ENCODE data around the gene FBXW5.
A peak's percentile ranks its signal among the peaks of the same experiment; 100 is the strongest.

Gene FBXW5

DNA sequence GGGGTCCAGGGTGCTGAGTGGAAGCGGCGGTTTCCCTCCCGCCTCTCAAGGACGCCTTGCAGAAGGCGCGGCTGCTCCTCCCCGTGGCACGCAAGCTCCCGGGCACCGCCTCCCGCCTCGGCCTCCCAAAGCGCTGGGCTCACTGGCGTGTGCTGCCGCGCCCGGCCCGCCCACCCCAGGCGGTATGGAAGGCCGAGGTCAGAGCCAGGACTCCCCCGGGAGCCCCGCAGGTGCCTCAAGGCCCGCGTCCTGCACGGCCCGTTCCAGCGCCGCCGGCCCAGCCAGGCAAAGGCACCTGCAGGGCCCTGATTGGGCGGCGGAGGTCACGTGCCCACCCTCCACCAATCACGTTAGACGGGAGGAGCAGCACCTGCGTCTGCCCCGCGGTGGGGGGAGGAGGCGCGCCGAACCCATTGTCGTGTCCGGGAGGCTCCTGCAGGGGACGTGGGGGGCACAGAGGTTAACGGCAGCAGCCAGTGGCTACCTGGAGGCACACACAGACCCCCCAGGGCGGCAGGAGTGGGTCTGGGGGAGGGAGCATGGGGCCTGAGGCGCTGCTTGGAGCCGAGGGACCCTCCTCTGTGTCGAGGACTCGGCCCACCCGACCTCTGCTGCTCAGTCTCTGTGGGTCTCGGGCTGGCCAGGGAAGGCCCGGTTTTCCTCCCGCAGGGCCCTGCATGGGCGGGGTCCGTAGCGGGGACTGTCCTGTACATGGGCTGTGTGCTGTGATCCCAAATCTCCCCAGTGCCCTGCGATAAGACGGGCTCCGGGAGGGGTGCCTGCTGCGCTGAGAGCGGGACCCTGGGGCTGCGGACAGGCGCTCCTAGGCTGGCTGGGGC, 5.5 kb upstream of the FBXW5 start:
- peak; percentile 91 to 95 (median 94) for DNase-seq (ENCODE audit: low read depth in 2 of 3, low spot score in 1 of 3)

DNA sequence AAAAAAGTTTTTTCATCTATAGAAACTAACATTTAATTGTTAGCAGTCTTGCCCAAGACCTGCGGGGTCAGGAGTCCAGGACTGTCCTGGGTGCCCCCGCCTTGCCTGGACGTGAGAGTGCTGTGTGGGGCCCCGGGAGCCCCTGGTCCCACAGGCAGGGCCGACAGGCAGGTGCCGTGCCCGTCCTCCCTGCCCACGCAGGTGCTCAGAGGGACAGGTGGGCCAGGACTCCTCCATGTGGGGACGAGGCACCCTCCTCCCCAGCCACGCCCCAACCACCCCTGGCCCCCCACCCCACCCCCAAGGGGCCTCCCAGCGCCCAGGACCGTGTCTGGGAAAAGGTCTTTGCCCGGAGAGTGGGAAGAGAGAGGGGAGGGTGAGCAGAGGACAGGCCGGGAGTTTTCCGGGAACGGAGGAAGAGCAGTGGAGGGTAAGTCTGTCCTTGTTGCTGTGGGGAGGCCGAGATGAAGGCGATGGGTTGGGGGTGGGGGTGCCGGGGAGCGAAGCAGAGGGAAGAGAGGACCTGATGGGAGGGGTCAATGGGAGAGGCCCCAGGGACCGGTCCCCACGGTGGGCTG, 4.8 kb upstream of the FBXW5 start:
- DNase-seq (ENCODE audit: low read depth in 2 of 3, low spot score in 1 of 3): no peak

DNA sequence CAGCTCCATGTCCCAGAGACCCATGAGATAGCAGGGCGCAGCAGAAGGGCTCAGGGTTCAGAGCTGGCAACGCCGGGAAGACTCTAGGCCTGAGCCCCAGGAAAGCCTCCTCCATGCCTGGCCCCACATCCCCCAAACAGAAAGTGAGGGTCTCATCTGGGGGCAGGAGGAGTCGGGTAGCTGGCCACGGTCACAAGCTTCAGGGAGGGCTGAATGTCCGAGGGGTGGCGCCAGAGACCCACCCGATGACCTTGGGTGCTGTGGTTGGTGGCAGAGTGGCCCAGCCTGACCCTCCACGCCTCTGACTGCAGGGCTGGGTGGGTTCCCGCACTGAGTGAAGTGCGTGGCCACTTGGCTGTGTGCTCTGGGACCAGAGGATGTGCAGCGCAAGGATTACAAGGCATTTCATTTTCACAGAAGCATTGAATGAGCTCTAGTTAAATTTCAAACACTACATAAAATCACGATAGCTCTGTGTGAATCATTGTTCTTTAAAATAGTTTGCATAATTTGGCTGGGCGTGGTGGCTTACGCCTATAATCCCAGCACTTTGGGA, 3.5 kb upstream of the FBXW5 start:
- no peak for DNase-seq (ENCODE audit: low read depth in 2 of 3, low spot score in 1 of 3)

DNA sequence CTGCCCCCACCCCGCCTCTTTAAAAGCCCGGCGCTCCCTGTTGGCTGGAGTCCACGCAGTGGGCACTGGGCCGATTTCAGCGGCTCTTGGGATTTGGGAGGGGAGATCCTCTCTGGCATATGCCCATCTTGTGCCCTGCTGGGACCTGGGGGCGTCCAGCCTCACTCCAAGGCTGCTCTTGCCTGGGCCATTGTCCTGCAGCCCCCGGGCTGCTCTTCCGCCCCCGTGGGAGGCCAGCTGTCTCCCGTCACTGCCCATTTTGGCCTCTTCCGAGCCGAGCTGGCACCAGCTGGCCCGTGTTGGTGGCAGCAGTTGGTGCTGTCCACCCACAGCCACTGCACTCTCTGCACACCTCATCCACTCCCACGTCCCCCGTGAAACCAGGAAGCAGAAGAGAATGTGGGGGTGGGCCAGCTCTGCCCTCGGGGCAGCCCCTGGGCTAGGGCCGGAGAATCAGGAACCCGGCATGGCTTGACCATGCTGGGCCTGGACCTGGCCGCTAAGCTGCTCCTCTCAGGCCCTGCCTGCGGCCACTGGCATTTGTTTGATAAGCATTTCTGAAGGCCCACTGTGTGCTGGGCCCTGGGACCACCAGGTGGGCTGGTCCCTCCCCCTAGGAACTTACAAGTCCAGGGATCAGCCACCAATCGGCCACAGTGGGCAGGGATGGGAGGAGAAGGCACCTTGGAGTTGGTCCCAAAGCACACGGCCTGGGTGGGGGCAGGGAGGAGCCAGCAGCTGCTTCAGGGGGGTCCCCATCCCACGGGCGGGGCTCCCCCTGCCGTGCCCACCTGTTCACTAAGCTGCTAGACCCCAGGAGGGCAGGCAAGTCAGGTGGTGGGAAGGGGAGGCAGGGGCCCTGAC, 2.7 kb upstream of the FBXW5 start:
- no peak for DNase-seq (ENCODE audit: low read depth in 2 of 3, low spot score in 1 of 3)

DNA sequence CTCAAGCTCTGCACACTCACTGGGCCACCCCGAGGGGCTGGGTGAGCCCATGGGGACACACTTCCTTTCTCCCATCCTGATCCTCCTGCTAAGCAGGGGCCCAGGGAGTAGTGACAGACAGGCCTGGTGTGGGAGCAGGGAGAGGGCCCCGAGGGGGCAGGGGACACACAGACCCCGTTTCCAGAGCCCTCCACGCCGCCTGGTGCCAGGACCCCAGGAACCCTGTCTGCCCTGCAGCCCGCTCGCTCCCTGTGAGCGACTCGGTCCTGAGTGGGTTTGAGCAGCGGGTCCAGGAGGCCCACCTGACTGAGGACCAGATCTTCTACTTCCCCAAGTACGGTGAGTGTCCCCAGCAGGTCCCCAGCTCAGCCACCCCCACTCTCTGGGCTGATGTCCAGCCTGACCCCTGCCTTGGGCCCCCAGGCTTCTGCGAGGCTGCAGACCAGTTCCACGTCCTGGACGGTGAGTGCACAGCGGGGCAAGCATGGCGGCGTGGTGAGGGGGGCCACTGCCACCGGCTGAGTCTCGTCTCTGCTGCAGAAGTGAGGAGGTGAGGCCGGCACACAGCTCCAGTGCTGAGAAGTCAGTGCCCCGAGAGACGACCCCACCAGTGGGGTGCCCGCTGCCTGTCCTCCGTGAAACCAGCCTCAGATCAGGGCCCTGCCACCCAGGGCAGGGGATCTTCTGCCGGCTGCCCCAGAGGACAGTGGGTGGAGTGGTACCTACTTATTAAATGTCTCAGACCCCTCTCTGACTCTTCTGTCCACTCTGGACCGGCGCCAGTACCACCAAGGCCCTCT, 1.9 kb upstream of the FBXW5 start:
- DNase-seq (ENCODE audit: low read depth in 2 of 3, low spot score in 1 of 3): no peak

DNA sequence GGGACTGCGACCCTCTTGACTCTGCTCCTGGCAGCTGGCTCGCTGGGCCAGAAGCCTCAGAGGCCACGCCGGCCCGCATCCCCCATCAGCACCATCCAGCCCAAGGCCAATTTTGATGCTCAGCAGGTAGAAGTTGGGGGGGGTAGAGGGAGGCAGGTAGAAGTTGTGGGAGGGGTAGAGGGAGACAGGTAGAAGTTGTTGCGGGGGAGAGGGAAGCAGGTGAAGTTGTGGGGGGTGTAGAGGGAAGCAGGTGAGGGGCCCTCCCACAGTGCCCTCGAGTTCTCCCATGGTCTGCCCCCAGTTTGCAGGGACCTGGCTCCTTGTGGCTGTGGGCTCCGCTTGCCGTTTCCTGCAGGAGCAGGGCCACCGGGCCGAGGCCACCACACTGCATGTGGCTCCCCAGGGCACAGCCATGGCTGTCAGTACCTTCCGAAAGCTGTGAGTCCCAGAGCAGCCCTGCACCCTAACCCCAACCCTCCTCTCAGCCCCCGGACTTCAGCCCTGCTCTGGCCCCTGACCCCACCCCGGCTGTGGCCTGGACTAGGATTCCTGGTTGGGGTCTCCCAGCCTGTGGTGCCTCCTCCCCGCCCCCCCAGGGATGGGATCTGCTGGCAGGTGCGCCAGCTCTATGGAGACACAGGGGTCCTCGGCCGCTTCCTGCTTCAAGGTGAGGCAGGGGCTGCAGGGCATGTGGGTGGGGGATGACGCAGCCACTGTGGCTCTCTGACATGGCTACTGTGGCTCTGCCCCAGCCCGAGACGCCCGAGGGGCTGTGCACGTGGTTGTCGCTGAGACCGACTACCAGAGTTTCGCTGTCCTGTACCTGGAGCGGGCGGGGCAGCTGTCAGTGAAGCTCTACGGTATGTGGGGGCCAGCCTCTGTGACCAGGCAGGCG, 1.0 kb upstream of the FBXW5 start:
- no peak for DNase-seq (ENCODE audit: low read depth in 2 of 3, low spot score in 1 of 3)

- DNase-seq (ENCODE audit: low read depth in 2 of 3, low spot score in 1 of 3): peak in 1 of 3 donors; percentile 20
Measured at GRCh38 chr9:136944212-136944518, 373 bp downstream of the FBXW5 start.

DNA sequence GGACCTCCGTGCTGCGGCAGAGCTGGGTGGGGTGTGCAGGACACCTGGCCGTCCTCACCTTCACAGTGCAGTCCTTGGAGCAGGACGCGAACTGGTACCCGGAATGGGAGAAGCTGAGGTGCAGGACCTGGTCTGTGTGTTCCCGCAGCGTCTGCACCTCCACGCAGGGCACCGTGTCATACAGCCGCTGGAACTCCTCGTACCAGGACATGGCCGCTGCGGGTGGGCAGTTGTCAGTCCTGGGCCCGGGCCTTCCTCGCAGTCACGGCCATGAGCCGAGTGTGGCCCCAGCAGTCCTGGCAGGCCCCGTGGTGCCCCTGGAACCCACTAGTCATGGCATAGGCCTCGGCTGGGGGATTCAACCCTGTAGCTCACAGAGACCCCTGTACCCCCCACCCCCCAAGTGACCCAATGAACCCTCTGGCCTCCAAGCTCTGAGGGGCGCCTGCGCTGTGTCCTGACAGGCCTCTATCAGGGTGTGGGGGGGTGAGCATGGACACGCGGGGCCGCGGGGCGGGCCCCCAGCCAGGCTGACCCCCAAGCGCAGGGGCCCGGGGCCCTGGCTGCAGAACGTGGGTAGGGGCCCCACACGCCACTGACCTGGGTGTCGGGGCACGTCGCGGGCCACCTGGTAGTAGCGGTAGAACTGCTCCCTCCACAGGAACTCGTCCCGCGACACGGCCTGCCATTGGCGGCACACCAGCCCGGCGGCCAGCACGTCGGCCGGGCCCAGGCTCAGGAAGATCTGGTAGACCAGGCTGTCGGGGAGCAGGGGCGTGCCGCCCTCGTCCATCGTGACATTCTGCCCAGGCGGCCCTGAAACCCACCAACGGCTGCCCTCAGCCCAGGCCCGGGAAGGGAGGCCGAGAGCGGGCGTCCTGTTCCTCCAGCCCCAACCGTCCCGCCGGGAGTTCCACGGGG, 987 bp downstream of the FBXW5 start:
- DNase-seq (ENCODE audit: low read depth in 2 of 3, low spot score in 1 of 3): peak in 1 of 3 donors; percentile 30

DNA sequence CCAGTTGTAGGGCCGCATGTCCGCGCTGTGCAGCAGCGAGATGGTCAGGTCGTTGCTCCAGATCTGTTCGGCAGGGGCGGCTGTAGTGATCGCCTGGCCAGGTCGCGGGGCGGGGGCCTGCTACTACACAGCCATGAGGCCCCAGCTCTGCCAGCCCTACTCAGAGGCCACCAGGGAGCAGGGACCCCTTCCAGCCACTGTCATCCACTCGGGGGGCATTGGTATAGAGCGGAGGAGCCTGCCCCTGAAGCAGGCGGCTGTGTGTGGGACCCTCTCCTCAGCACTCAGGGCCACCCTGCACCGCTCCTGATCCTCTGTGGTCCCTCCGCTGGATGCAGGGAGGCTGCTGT, 1.7 kb downstream of the FBXW5 start:
- no peak for DNase-seq (ENCODE audit: low read depth in 2 of 3, low spot score in 1 of 3)

DNA sequence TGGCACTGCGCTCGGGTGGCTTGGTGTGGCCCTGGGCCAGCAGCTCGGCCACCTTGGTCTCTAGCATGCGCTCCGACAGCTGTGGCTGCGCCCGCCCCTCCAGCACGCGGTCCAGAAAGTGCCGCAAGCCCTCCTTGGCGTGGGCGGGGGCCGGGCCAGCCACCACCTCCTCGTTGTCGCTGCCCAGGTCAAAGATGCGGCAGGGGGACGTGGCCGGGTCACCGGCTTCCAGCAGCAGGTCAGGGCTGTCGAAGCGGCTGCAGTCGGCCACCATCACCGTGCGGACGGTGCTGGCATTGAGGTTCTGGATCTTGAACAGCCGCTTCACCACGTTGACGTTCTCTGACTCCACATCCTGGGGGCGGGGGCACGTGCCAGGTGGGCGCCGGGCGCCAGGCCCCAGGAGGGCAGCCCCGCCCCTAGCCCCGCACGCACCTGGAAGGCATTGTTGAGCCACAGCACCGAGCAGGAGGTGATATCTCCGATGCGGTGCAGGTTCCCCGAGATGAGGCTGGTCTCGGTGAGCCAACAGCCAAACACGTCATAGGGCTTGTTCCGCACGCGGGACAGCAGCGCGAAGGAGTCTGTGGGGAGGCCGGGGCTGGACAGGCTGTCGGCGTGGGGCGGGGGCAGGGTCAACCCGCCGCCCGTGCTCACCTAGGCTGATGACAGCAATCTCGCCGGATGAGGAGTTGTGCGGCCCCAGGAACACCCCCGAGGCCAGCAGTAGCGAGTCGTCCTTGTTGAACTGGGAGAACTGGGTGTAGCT, 2.2 kb downstream of the FBXW5 start:
- DNase-seq (ENCODE audit: low read depth in 2 of 3, low spot score in 1 of 3): no peak

DNA sequence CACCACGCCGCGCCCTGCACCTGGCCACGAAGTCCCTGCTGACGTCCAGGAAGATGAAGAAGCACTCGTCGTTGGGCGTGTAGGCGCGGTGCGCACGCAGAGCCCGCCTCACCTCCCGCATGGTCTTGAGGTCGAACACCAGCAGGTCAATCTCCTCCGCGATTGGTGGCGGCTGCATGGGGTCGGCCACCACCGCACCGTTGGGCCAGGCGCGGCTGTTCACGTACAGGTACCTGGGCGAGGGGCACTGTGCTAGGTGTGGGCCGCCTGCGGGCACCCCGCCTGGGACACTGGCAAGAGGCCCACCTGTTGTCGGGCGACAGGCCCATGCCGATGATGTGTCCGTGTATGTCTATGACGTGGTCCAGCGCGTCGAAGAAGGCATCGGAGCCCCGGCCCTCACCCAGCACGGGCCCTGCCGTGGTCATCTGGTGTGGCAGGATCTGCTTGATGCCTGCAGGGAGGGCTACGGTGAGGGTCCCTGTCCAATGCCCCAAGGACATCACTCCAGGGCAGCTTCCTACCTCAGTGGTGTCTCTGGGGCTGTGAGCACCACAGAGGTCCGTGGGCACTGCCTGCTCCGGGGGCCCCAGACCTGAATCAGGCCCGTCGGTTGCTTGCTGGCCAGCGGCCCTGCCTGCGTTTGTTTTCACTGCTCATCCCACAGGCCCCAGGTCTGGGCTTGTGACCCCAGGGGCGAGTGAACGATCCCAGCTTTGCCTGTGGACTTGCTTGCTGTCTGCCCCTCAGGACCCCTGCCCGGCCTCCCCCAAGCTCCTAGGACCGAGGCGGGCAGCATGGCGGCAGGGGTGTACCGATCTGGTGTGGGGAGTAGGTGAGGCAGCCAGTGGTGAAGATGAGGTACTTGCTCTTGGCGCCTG, 3.1 kb downstream of the FBXW5 start:
- DNase-seq (ENCODE audit: low read depth in 2 of 3, low spot score in 1 of 3): no peak

DNA sequence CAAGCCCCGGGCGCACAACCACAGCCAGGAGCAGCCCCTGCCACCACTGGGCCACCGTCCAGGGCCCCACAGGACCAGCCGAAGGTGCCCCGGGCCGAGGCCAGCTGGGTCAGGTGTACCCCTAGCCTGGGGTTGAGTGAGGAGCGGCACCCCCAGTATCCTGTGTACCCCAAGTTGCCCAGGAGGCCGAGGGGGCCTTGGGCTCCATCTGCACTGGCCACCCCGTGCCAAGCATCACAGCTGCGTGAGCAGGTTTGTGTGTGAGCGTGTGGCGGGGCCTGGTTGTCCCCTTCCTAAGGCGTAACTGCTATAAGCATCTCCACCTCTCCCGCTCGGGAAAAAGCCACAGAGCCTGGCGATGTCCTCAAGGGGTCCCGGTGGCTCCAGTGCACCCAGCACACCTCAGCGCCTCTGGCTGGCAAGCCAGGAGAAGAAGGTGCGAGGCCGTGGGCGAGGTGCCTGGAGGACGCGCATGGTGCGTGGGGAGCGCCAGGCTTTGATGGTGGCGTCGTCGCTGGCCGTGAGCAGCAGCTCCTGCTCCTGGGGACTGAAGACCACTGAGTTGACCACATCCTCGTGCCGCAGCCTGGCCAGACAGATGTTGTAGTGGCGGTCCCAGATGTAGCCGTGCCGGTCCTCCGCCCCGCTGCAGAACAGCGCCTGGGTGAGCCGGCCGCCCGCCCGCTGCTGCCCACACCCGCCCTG, 3.9 kb downstream of the FBXW5 start:
- DNase-seq (ENCODE audit: low read depth in 2 of 3, low spot score in 1 of 3): no peak

DNA sequence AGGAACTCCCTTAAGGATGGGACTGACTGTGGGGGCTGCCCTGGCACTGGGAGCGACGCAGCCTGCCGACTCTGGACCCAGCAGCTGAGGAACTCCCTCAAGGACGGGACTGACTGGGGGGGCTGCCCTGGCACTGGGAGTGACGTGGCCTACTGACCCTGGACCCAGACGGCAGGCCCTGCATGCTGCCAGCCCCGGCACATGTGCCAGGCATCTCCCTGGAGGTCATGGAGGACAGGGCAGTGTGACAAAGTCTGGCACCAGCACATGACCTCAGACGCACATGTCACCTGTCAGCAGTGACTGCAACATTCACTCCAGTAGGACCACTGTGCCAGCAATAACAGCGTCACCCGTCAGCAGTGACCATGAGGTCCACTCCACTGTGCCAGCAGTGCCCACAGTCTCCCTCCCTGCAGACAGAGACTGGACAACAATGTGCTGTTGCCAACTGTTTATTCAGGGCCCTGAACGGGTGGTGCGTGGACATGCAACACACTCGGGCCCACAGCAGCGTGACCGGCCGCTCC, 4.5 kb downstream of the FBXW5 start:
- no peak for DNase-seq (ENCODE audit: low read depth in 2 of 3, low spot score in 1 of 3)

GRCh38 chr9:136939431-136939995, 5.0 kb downstream of the FBXW5 start:
- DNase-seq (ENCODE audit: low read depth in 2 of 3, low spot score in 1 of 3): no peak

GRCh38 chr9:136937186-136938001, 7.1 kb downstream of the FBXW5 start:
- DNase-seq (ENCODE audit: low read depth in 2 of 3, low spot score in 1 of 3): no peak
